ENCODE measurements around the gene CDKAL1. TPM values are rescaled to one million over a fixed set of nuclear protein-coding genes. Genes with fewer than 3 reads are reported as not detected.

The CDKAL1 gene
- total and polyA plus RNA-seq, 11 donors: 3.2 to 14.3 (median 9.3) TPM

DNA sequence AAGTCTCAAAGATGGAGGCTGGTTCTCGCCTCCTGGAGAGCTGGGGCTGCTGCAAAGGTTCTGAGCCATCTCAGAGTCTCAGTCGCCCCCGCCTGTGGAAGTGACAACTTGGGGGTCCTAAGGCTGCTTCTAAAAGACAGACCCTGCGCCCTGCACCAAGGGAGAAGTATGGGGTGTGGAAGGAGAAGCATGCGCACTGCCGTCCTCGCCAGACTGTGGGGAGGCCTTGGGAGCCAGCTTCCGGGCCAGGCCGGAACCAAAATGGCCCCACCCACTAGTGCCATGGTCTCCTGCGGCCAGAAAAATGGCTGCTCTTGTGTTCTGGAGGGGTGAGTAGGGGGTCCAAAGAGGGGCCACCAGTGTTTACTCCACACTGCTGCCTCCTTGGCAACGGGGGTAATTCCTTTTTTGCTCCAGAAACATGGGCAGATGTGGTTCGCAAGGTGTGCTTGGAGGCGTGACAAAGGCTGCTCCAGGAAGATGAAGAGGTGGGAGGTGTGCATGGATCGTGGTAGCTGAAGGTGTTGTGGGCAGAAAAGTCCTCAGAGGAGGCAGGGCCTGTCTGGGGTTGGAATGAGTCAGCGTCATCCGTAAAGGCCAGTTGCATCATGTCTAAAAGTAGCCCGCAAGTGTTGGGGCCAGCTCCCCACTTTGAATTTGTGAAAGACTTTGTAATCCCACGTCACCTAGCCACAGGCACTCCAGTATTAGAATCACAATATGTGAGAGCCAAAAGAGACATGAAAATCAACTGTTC lies 729.5 kb downstream of the CDKAL1 start:
- intact Hi-C loops (cut with DNase I): no loop called here
- no peaks in the 10 kb centered on the region for H3K9me3 ChIP-seq
- TF ChIP-seq, protein P1, sequence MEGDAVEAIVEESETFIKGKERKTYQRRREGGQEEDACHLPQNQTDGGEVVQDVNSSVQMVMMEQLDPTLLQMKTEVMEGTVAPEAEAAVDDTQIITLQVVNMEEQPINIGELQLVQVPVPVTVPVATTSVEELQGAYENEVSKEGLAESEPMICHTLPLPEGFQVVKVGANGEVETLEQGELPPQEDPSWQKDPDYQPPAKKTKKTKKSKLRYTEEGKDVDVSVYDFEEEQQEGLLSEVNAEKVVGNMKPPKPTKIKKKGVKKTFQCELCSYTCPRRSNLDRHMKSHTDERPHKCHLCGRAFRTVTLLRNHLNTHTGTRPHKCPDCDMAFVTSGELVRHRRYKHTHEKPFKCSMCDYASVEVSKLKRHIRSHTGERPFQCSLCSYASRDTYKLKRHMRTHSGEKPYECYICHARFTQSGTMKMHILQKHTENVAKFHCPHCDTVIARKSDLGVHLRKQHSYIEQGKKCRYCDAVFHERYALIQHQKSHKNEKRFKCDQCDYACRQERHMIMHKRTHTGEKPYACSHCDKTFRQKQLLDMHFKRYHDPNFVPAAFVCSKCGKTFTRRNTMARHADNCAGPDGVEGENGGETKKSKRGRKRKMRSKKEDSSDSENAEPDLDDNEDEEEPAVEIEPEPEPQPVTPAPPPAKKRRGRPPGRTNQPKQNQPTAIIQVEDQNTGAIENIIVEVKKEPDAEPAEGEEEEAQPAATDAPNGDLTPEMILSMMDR (IDR thresholded peaks at IDR 0.05): no peak
- TF ChIP-seq POLR2A (IDR thresholded peaks at IDR 0.05): no peak
- H3K27ac ChIP-seq: no peak overlapping the region
- H3K4me1 ChIP-seq: no peaks in the 10 kb centered on the region
- no peaks in the 10 kb centered on the region for H3K36me3 ChIP-seq
- H3K27me3 ChIP-seq: no peaks in the 10 kb centered on the region
- no peak overlapping the region for H3K4me3 ChIP-seq
- no peak for DNase-seq
- 84 to 92% (median 90%) methylated on average over 14 to 18 of the region's 18 CpGs for WGBS, 4 donors
- ATAC-seq: no peak

DNA sequence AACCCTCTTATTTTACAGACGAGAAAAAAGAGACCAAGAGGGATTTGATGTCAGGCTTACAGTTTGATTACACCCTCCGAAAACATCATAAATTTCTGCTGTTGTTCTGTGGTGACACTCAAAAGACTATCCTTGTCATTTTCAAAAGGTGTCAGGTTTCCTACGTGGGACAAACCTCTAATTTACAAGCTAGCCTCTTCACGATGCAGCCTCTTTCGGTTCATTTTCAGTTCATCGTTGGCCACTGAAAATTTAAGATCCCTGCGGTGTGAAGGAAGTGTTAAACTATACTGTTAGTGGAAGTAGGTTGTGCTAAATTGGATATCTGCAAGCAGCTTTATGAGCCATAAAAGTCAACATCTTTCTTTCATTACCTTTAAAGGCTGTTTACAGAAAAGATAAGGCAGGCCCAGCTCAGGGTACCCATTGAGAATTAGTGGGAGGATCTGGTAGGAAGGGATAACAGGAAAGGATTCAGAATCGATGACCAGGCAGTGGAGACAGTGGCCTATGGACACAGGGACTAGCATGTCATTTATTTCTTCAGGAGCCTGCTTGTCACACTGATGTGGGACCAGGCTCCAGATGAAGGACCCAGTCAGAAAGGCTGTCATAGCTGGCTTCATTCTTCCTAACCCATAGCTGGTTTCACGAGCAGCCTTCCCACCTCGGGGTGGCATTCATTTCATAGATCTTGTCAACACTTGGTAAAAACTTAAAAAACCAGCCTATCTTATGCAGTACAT lies 730.2 kb downstream of the CDKAL1 start:
- no peak overlapping the region for H3K27ac ChIP-seq
- no peak overlapping the region for H3K4me3 ChIP-seq
- no peak for DNase-seq
- TF ChIP-seq, protein P1 (IDR thresholded peaks at IDR 0.05): no peak
- no peak for TF ChIP-seq POLR2A (IDR thresholded peaks at IDR 0.05)
- ATAC-seq: no peak
- WGBS, 4 donors: 84 to 91% (median 88%) methylated on average over 10 of the region's 10 CpGs
- no peaks in the 10 kb centered on the region for H3K9me3 ChIP-seq
- no peaks in the 10 kb centered on the region for H3K36me3 ChIP-seq
- no peaks in the 10 kb centered on the region for H3K4me1 ChIP-seq
- no peaks in the 10 kb centered on the region for H3K27me3 ChIP-seq
- intact Hi-C loops (cut with DNase I): no loop called here

DNA sequence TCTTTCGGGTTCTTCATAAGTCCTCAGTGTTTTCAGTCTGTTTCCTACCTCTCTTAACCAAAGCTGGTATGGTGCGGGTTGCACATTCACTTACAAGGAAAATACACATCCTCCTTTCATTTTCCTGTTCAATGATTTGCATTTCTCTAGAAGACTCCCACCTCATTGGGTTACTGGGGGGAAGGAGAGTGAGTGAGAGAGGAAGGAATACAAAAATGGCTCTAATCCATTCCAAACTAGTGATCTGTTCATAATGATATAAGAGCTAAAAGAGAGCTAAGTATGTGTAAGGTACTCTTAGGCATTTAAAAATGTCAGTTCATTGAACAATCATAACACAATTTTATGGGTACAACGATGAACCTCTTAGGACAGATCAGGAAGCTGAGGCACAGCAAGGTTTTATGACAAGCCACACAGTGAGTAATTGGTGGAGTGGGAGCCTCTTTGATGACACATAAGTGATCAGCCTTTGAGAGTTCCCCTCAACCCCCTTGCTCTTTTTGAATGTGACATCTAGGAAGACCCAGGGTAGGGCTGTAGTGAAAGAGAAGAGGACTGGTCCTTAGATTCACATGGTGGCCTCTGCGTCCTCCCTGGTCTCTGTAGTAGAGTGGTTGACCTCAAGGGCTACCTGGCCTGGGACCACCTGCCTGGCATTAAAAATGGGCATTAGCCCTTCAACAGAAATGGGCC lies 730.9 kb downstream of the CDKAL1 start:
- Histone ChIP-seq H3K27me3 (no peaks in the 10 kb centered on the region), H3K4me1 (no peaks in the 10 kb centered on the region), H3K27ac (no peak overlapping the region), H3K9me3 (no peaks in the 10 kb centered on the region), H3K36me3 (no peaks in the 10 kb centered on the region), H3K4me3 (no peak overlapping the region)
- DNase-seq (no peak), ATAC-seq (no peak)
- 95 to 97% (median 96%) methylated on average over 4 of the region's 4 CpGs for WGBS, 4 donors
- TF ChIP-seq POLR2A (IDR thresholded peaks at IDR 0.05): no peak
- TF ChIP-seq, protein P1 (IDR thresholded peaks at IDR 0.05): no peak
- intact Hi-C loops (cut with DNase I): no loop called here

DNA sequence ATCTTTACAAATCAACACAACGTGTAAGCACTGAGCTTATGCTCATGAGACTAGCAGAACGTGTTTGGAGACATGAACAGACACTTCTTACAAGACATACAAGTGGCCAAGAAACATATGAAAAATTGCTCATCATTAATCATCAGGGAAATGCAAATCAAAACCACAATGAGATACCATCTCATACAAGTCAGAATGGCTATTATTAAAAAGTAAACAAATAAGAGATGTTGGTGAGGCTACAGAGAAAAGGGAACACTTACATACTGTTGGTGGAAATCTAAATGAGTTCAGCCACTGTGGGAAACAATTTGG lies 731.4 kb downstream of the CDKAL1 start:
- no peak for ATAC-seq
- no peak for DNase-seq
- intact Hi-C loops (cut with DNase I): no loop called here
- H3K4me1 ChIP-seq: no peaks in the 10 kb centered on the region
- H3K36me3 ChIP-seq: no peaks in the 10 kb centered on the region
- WGBS, 4 donors: 84 to 97% (median 88%) methylated on average over 2 of the region's 2 CpGs
- TF ChIP-seq POLR2A (IDR thresholded peaks at IDR 0.05): no peak
- TF ChIP-seq, protein P1 (IDR thresholded peaks at IDR 0.05): no peak
- H3K4me3 ChIP-seq: no peak overlapping the region
- no peaks in the 10 kb centered on the region for H3K9me3 ChIP-seq
- H3K27ac ChIP-seq: no peak overlapping the region
- H3K27me3 ChIP-seq: no peaks in the 10 kb centered on the region
